Thyroid gland (tissue), 4 donors: ENCODE measurements around the gene MESD.
A peak's percentile ranks its signal among the peaks of the same experiment; 100 is the strongest.

Experiments used
- POLR2A ChIP-seq, 2 donors: fragments of 450-650 bp; IDR thresholded peaks; one replicate each; pipeline ENCODE4 v1.6.1; 2017; ENCODE audit warnings: antibody characterized with exemption in 2 of 2, mild to moderate bottlenecking in 2 of 2, moderate library complexity in 1 of 2
- TF ChIP-seq, protein P1 (sequence below), 6 experiments: fragments of 200-600 bp in 3 of 6; fragments of 450-650 bp in 3 of 6; sonication (generic) in 3 of 6; IDR thresholded peaks; one replicate each; pipeline ENCODE4 v1.5.1; 2016 to 2019; ENCODE audit warnings: antibody characterized with exemption in 6 of 6, mild to moderate bottlenecking in 2 of 6, inconsistent platforms in 1 of 6, moderate library complexity in 1 of 6

DNA sequence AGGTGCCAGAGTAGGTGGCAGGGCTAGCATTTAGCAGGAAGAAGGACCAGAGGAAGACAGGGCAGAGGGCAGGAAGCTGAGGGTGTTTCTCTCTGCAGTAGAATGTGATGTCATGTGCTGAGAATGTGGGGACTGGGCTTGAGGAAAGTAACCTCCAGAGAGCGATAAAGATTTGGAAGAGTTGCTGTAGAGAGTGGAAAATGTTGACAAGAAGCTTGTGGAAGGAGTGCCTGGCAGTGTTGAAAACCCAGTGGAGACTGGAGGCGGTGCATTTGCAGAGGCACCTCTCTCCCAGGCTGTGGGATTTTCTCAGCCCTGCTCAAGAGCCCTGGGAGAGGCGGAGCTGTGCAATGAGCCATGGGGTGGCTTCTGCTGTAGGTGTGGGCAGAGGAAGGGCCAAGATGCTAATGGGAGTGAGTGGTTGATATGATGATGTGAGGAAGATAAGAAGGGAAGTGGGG, 54.8 kb downstream of the MESD start:
- TF ChIP-seq, protein P1, sequence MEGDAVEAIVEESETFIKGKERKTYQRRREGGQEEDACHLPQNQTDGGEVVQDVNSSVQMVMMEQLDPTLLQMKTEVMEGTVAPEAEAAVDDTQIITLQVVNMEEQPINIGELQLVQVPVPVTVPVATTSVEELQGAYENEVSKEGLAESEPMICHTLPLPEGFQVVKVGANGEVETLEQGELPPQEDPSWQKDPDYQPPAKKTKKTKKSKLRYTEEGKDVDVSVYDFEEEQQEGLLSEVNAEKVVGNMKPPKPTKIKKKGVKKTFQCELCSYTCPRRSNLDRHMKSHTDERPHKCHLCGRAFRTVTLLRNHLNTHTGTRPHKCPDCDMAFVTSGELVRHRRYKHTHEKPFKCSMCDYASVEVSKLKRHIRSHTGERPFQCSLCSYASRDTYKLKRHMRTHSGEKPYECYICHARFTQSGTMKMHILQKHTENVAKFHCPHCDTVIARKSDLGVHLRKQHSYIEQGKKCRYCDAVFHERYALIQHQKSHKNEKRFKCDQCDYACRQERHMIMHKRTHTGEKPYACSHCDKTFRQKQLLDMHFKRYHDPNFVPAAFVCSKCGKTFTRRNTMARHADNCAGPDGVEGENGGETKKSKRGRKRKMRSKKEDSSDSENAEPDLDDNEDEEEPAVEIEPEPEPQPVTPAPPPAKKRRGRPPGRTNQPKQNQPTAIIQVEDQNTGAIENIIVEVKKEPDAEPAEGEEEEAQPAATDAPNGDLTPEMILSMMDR (IDR thresholded peaks at IDR 0.05) = peak in 2 of 6 experiments; percentile 11 to 22
- no peak for TF ChIP-seq POLR2A (IDR thresholded peaks at IDR 0.05)
